GM12874 (cell line): ENCODE measurements around the gene ARHGEF38.

ENCODE experiments used
- CTCF ChIP-seq: IDR thresholded peaks from 2 replicates; pipeline ENCODE4 v1.5.1; 2011; ENCODE audit warnings: low read depth, mild to moderate bottlenecking, control low read depth, low read length, moderate library complexity; ENCODE audit not compliant: insufficient read depth

ARHGEF38 gene

DNA sequence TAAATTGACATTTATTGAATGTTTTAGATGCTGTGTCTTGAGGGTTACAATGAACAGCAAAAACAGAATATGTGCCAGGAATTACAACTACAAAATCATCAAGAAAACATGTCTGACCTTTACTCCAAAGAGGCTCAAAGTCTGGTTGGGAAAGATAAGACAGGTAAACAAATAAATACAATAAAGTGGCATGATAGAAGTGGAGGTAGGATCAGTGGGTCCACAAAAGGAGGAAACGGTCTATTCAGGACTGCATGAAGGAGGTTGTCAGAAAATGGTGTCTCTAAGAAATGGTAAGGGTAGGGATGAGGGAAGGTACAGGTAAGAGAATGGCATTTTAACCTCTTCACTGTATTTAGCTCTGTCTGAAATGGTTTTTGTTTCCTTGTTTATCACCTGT lies 3.8 kb downstream of the ARHGEF38 start:
- TF ChIP-seq CTCF: no peak

DNA sequence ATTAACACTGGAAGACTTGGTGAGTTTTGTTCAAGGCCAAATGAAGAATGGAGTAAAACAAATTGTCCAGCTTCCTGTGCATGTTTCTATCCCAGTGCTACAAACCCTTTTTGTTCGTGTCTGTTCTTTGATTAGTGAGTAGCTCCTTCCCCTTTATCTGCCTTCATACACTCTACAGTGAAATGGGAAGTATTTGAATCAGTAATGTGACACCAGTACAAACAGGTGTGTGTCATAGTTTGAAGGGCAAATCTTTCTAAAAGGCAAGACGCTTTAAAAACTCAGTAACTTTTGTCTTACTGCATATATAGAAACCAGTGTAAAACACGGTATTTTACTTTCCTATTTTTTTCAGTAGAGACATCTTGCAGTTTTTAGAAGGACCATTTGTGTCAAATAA lies 5.9 kb downstream of the ARHGEF38 start:
- no peak for TF ChIP-seq CTCF

- no peak for TF ChIP-seq CTCF
These were observed 8.0 kb downstream of the ARHGEF38 start for GRCh38 chr4:105560421-105560848.

- no peak for TF ChIP-seq CTCF
These were observed 10.9 kb downstream of the ARHGEF38 start for GRCh38 chr4:105563352-105563751.

DNA sequence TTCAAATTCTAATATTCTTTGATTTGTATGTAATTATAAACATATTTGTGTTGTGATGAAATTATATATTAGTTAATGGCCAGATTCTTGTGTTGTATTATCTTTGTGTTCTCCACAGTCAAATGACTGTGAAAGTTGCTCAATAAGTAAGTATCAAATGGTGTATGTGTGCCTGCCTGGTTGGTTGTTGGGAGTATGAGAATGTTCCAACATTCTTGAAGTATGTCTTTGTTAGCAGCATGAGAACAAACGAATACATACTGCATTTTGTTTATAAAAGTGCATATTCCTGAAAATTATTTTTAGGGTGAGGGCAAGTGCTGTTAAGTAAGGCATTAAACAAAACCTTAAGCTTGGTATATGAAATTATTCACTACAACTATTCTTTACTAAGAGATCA lies 16.2 kb downstream of the ARHGEF38 start:
- TF ChIP-seq CTCF: no peak

- TF ChIP-seq CTCF: no peak
These were observed 16.8 kb downstream of the ARHGEF38 start for GRCh38 chr4:105569057-105569865.

DNA sequence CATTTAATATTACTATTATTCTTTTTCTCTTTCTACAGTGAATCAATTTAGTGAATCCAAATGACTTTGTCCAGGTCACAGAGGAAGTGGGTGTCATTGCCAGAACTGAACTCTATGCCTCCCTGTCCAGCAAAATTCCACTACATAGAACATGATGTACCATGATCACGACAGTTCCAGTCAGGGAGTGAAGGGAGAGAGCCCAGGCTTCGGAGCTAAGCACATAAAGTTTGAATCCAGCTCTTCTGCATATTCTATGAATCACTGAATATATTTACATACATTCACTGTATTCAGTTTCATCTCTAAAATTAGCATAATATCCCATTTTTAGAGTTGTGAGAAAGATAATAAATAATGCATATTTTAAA lies 17.4 kb downstream of the ARHGEF38 start:
- no peak for TF ChIP-seq CTCF
